ENCODE measurements around the gene AP2B1.
A peak's percentile ranks its signal among the peaks of the same experiment; 100 is the strongest.

Gene AP2B1

GRCh38 chr17:35744830-35745229, 157.7 kb downstream of the AP2B1 start:
- peaks cover 4% of the 10 kb centered on the region for H3K27me3 ChIP-seq (ENCODE audit: control insufficient read depth, insufficient read depth, low read length)

GRCh38 chr17:35745246-35745645, 158.1 kb downstream of the AP2B1 start:
- Histone ChIP-seq H3K36me3 (ENCODE audit: control insufficient read depth, insufficient read depth, low read length) (no peaks in the 10 kb centered on the region), H3K27ac (no peak overlapping the region), H3K4me1 (peaks cover 20% of the 10 kb centered on the region), H3K9me3 (ENCODE audit: control insufficient read depth, low read length) (no peaks in the 10 kb centered on the region), H3K79me2 (no peaks in the 10 kb centered on the region), H3K9ac (no peak overlapping the region), H2AFZ (no peak overlapping the region), H3K4me2 (ENCODE audit: low read length) (no peak overlapping the region), H3K4me3 (ENCODE audit: low read depth, low read length) (no peak overlapping the region), H3K27me3 (ENCODE audit: control insufficient read depth, insufficient read depth, low read length) (peaks cover 4% of the 10 kb centered on the region)
- TF ChIP-seq CTCF (IDR thresholded peaks at IDR 0.05): no peak

More at GRCh38 chr17:35744830-35745229, 157.7 kb downstream of the AP2B1 start:
- no peaks in the 10 kb centered on the region for H3K9me3 ChIP-seq (ENCODE audit: control insufficient read depth, low read length)
- H3K36me3 ChIP-seq (ENCODE audit: control insufficient read depth, insufficient read depth, low read length): no peaks in the 10 kb centered on the region
- no peaks in the 10 kb centered on the region for H3K79me2 ChIP-seq
- no peak overlapping the region for H3K9ac ChIP-seq
- no peak overlapping the region for H3K27ac ChIP-seq
- no peak overlapping the region for H2AFZ ChIP-seq
- no peak for TF ChIP-seq CTCF (IDR thresholded peaks at IDR 0.05)
- peaks cover 16% of the 10 kb centered on the region for H3K4me1 ChIP-seq
- no peak overlapping the region for H3K4me3 ChIP-seq (ENCODE audit: low read depth, low read length)
- H3K4me2 ChIP-seq (ENCODE audit: low read length): no peak overlapping the region

GRCh38 chr17:35745749-35746320, 158.7 kb downstream of the AP2B1 start:
- no peaks in the 10 kb centered on the region for H3K36me3 ChIP-seq (ENCODE audit: control insufficient read depth, insufficient read depth, low read length)
- H3K9ac ChIP-seq: no peak overlapping the region
- H3K4me3 ChIP-seq (ENCODE audit: low read depth, low read length): no peak overlapping the region
- H3K27me3 ChIP-seq (ENCODE audit: control insufficient read depth, insufficient read depth, low read length): peaks cover 4% of the 10 kb centered on the region
- TF ChIP-seq CTCF (IDR thresholded peaks at IDR 0.05): no peak
- H3K27ac ChIP-seq: no peak overlapping the region
- no peaks in the 10 kb centered on the region for H3K79me2 ChIP-seq
- H3K4me1 ChIP-seq: peaks cover 20% of the 10 kb centered on the region
- H2AFZ ChIP-seq: no peak overlapping the region
- no peaks in the 10 kb centered on the region for H3K9me3 ChIP-seq (ENCODE audit: control insufficient read depth, low read length)
- H3K4me2 ChIP-seq (ENCODE audit: low read length): no peak overlapping the region

- Histone ChIP-seq H3K79me2 (no peaks in the 10 kb centered on the region), H3K27ac (peak overlapping the region; percentile 53), H3K4me2 (ENCODE audit: low read length) (no peak overlapping the region), H3K9me3 (ENCODE audit: control insufficient read depth, low read length) (no peaks in the 10 kb centered on the region), H2AFZ (peak overlapping the region; percentile 57), H3K9ac (no peak overlapping the region), H3K4me1 (peaks cover 20% of the 10 kb centered on the region), H3K36me3 (ENCODE audit: control insufficient read depth, insufficient read depth, low read length) (no peaks in the 10 kb centered on the region), H3K27me3 (ENCODE audit: control insufficient read depth, insufficient read depth, low read length) (peaks cover 4% of the 10 kb centered on the region), H3K4me3 (ENCODE audit: low read depth, low read length) (no peak overlapping the region)
- TF ChIP-seq CTCF (IDR thresholded peaks at IDR 0.05): peak; percentile 91
These were observed 160.5 kb downstream of the AP2B1 start for GRCh38 chr17:35747540-35748017.

GRCh38 chr17:35748341-35748841, 161.3 kb downstream of the AP2B1 start:
- peak overlapping the region; percentile 53 for H3K27ac ChIP-seq
- peak overlapping the region; percentile 57 for H2AFZ ChIP-seq
- no peak overlapping the region for H3K4me3 ChIP-seq (ENCODE audit: low read depth, low read length)
- H3K4me2 ChIP-seq (ENCODE audit: low read length): no peak overlapping the region
- no peak for TF ChIP-seq CTCF (IDR thresholded peaks at IDR 0.05)
- no peak overlapping the region for H3K9ac ChIP-seq
- H3K4me1 ChIP-seq: peaks cover 20% of the 10 kb centered on the region
- peaks cover under 1% of the 10 kb centered on the region for H3K27me3 ChIP-seq (ENCODE audit: control insufficient read depth, insufficient read depth, low read length)
- no peaks in the 10 kb centered on the region for H3K36me3 ChIP-seq (ENCODE audit: control insufficient read depth, insufficient read depth, low read length)
- no peaks in the 10 kb centered on the region for H3K79me2 ChIP-seq
- H3K9me3 ChIP-seq (ENCODE audit: control insufficient read depth, low read length): no peaks in the 10 kb centered on the region

All from parathyroid adenoma (tissue), 2 donors.